Left lung (tissue), 10 donors: ENCODE measurements around the gene AK1. TPM values are rescaled to one million over a fixed set of nuclear protein-coding genes. Genes with fewer than 3 reads are reported as not detected.

Experiments
- ATAC-seq: fragments of 200-7000 bp; cut with Tn5 transposase; one replicate; pipeline ENCODE4 v1.9.1; 2020; ENCODE audit warnings: moderate library complexity
- DNase-seq, 4 donors: peaks; one replicate each; pipeline ENCODE4 v3.0.0-alpha.2; 2013 to 2020
- H3K27ac ChIP-seq, 2 donors: fragments of 200-600 bp; sonication (generic) in 1 of 2; one replicate each; pipeline versions ENCODE4 v1.5.0 to v1.8.0; 2020 to 2021
- H3K27me3 ChIP-seq, 2 donors: fragments of 200-600 bp; sonication (generic) in 1 of 2; one replicate each; pipeline versions ENCODE4 v1.5.0 to v1.8.0; 2020 to 2021
- H3K36me3 ChIP-seq, 2 donors: fragments of 200-600 bp; sonication (generic) in 1 of 2; one replicate each; pipeline versions ENCODE4 v1.5.0 to v1.8.0; 2020 to 2021
- H3K4me1 ChIP-seq, 2 donors: fragments of 200-600 bp; one replicate each; pipeline ENCODE4 v1.8.0; 2021
- H3K4me3 ChIP-seq, 2 donors: fragments of 200-600 bp; sonication (generic) in 1 of 2; one replicate each; pipeline versions ENCODE4 v1.5.0 to v1.8.0; 2020 to 2021; ENCODE audit warnings: mild to moderate bottlenecking in 1 of 2
- H3K9me3 ChIP-seq, 2 donors: fragments of 200-600 bp; sonication (generic) in 1 of 2; one replicate each; pipeline versions ENCODE4 v1.5.0 to v1.8.0; 2020 to 2021
- intact Hi-C, 2 donors: fragments of 100-400 bp; cut with DNase I; formaldehyde crosslinking; loops; one replicate each; pipeline versions ENCODE4 v1.11.2 to v1.14.2; 2022
- polyA plus RNA-seq, 6 donors: library from polyadenylated mRNA; unstranded; fragments of 120-200 nt; gene quantifications; one replicate each; pipeline ENCODE4 v1.2.1, GENCODE V29; 2013; ENCODE audit not compliant: insufficient read length in 6 of 6
- total RNA-seq, 2 donors: library from RNA; stranded (reverse); fragmentation: NEBNext Ultra II Directional; extraction: Animal tissue kit (Norgen Biotek cat#: 25700); gene quantifications; one replicate each; pipeline ENCODE4 v1.2.1, GENCODE V29; 2021
- TF ChIP-seq, protein P1 (sequence below), 2 donors: fragments of 200-600 bp; sonication (generic) in 1 of 2; IDR thresholded peaks; one replicate each; pipeline versions ENCODE4 v1.5.0 to v1.8.0; 2021; ENCODE audit warnings: antibody characterized with exemption in 2 of 2
- donor health status: DM: no; HTN: yes; CAD: no.
- donor health status: DM: no; HTN: no; CAD: no.

The AK1 gene
- total and polyA plus RNA-seq, 8 donors: 47.3 to 264 (median 76.7) TPM

- H3K36me3 ChIP-seq: no peaks in the 10 kb centered on the region
- DNase-seq (peak in 2 of 4 donors; percentile 89 to 94), ATAC-seq (peak; percentile 60)
- no peak overlapping the region for H3K4me3 ChIP-seq
- TF ChIP-seq, protein P1, sequence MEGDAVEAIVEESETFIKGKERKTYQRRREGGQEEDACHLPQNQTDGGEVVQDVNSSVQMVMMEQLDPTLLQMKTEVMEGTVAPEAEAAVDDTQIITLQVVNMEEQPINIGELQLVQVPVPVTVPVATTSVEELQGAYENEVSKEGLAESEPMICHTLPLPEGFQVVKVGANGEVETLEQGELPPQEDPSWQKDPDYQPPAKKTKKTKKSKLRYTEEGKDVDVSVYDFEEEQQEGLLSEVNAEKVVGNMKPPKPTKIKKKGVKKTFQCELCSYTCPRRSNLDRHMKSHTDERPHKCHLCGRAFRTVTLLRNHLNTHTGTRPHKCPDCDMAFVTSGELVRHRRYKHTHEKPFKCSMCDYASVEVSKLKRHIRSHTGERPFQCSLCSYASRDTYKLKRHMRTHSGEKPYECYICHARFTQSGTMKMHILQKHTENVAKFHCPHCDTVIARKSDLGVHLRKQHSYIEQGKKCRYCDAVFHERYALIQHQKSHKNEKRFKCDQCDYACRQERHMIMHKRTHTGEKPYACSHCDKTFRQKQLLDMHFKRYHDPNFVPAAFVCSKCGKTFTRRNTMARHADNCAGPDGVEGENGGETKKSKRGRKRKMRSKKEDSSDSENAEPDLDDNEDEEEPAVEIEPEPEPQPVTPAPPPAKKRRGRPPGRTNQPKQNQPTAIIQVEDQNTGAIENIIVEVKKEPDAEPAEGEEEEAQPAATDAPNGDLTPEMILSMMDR (IDR thresholded peaks at IDR 0.05): no peak
- no peaks in the 10 kb centered on the region for H3K9me3 ChIP-seq
- peak overlapping the region; percentile 61 to 67 for H3K27ac ChIP-seq
- intact Hi-C loops: no loop called here
- peaks cover 0 to 3% of the 10 kb centered on the region in 2 donors for H3K27me3 ChIP-seq
- H3K4me1 ChIP-seq: peaks cover 37 to 74% of the 10 kb centered on the region in 2 donors
Measured at GRCh38 chr9:127919253-127919815, 41.9 kb upstream of the AK1 start.

- peak overlapping the region; percentile 61 to 67 for H3K27ac ChIP-seq
- H3K36me3 ChIP-seq: no peaks in the 10 kb centered on the region
- ATAC-seq (no peak), DNase-seq (peak in 1 of 4 donors; percentile 64)
- TF ChIP-seq, protein P1 (IDR thresholded peaks at IDR 0.05): no peak
- H3K9me3 ChIP-seq: no peaks in the 10 kb centered on the region
- intact Hi-C loops: no loop called here
- H3K27me3 ChIP-seq: peaks cover 0 to 3% of the 10 kb centered on the region in 2 donors
- no peak overlapping the region for H3K4me3 ChIP-seq
- peaks cover 37 to 75% of the 10 kb centered on the region in 2 donors for H3K4me1 ChIP-seq
Measured at GRCh38 chr9:127918183-127919107, 41.0 kb upstream of the AK1 start.

- Histone ChIP-seq H3K9me3 (no peaks in the 10 kb centered on the region), H3K27me3 (peaks cover 0 to 3% of the 10 kb centered on the region in 2 donors), H3K27ac (peak overlapping the region in 1 of 2 donors; percentile 67), H3K4me1 (peaks cover 37 to 76% of the 10 kb centered on the region in 2 donors), H3K4me3 (peak overlapping the region in 1 of 2 donors; percentile 78), H3K36me3 (peaks cover 0 to under 1% of the 10 kb centered on the region in 2 donors)
- ATAC-seq: no peak
- no peak for DNase-seq
- TF ChIP-seq, protein P1 (IDR thresholded peaks at IDR 0.05): no peak
- intact Hi-C loops: no loop called here
Measured at GRCh38 chr9:127917603-127918002, 40.1 kb upstream of the AK1 start.

GRCh38 chr9:127916720-127917581, 39.5 kb upstream of the AK1 start, which contains the start of gene ST6GALNAC4:
TSS of gene ST6GALNAC4 (minus strand) at chr9:127917041. CDS start at chr9:127916419, 622 bp downstream.
- DNase-seq (peak; percentile 84 to 99 (median 96)), ATAC-seq (peak; percentile 85)
- intact Hi-C loops: no loop called here
- H3K9me3 ChIP-seq: no peaks in the 10 kb centered on the region
- H3K4me1 ChIP-seq: peaks cover 40 to 81% of the 10 kb centered on the region in 2 donors
- peaks cover 0 to 2% of the 10 kb centered on the region in 2 donors for H3K27me3 ChIP-seq
- TF ChIP-seq, protein P1 (IDR thresholded peaks at IDR 0.05): no peak
- H3K36me3 ChIP-seq: peaks cover 0 to 7% of the 10 kb centered on the region in 2 donors
- peak within 1 kb of the TSS; percentile 33 to 67 for H3K27ac ChIP-seq
- peak within 1 kb of the TSS; percentile 56 to 78 for H3K4me3 ChIP-seq
